GM12878 (cell line): Measurements from ENCODE around the gene COL4A2.

Experiments
- CTCF ChIP-seq, 3 experiments: IDR thresholded peaks in 2 of 3; conservative IDR thresholded peaks in 1 of 3; 2 replicates each; pipeline ENCODE4 v1.5.1; 2011; ENCODE audit warnings: low read depth in 3 of 3, low read length in 3 of 3, mild to moderate bottlenecking in 3 of 3, control low read depth in 2 of 3, moderate library complexity in 2 of 3, inconsistent platforms in 1 of 3, mixed read lengths in 1 of 3; ENCODE audit not compliant: control insufficient read depth in 2 of 3, insufficient read depth in 1 of 3; ENCODE audit errors: extremely low read depth in 1 of 3
- JUNB ChIP-seq: IDR thresholded peaks from 2 replicates; pipeline ENCODE4 v1.6.1; 2016; ENCODE audit warnings: antibody characterized with exemption, mild to moderate bottlenecking
- SP1 ChIP-seq: IDR thresholded peaks from one replicate; pipeline ENCODE4 v1.6.1; 2011; ENCODE audit warnings: low read depth, low read length
- TCF3 ChIP-seq: IDR thresholded peaks from 2 replicates; pipeline ENCODE4 v1.6.1; 2012; ENCODE audit warnings: low read depth, mild to moderate bottlenecking, low read length, borderline replicate concordance; ENCODE audit not compliant: insufficient read depth

GRCh38 chr13:110307767-110308655 is 927 bp downstream of the COL4A2 start:
- TF ChIP-seq CTCF (IDR thresholded peaks at IDR 0.05 in 2 of 3, conservative IDR thresholded peaks at IDR 0.05 in 1 of 3; ENCODE audit: control insufficient read depth in 2 of 3, extremely low read depth in 1 of 3, insufficient read depth in 1 of 3, low read depth in 3 of 3, low read length in 3 of 3) (no peak), SP1 (no peak), TCF3 (no peak), JUNB (no peak)
